Fibroblast of lung (primary cell): Measurements from ENCODE around the gene ARHGEF12. TPM values are rescaled to one million over a fixed set of nuclear protein-coding genes. Genes with fewer than 3 reads are reported as not detected.

Experiments
- DNase-seq, 2 donors: peaks; one replicate each; pipeline versions ENCODE4 v3.0.0 to v3.0.0-alpha.2; 2010; ENCODE audit warnings: low read depth in 2 of 2
- H2AFZ ChIP-seq: 2 replicates; pipeline ENCODE4 v1.5.1; 2012; ENCODE audit warnings: low read length, control low read depth, inconsistent platforms
- H3K27ac ChIP-seq: 2 replicates; pipeline ENCODE4 v1.5.1; 2011; ENCODE audit warnings: low read length, control low read depth; ENCODE audit not compliant: insufficient read depth
- H3K27me3 ChIP-seq: 2 replicates; pipeline ENCODE4 v1.5.1; 2011; ENCODE audit warnings: mild to moderate bottlenecking, low read length; ENCODE audit not compliant: control insufficient read depth, insufficient read depth
- H3K36me3 ChIP-seq: 2 replicates; pipeline ENCODE4 v1.5.1; 2011; ENCODE audit warnings: low read length; ENCODE audit not compliant: control insufficient read depth, insufficient read depth
- H3K4me1 ChIP-seq: 2 replicates; pipeline ENCODE4 v1.5.1; 2011; ENCODE audit warnings: low read length; ENCODE audit not compliant: control insufficient read depth, insufficient read depth; ENCODE audit errors: extremely low read depth
- H3K4me2 ChIP-seq: 2 replicates; pipeline ENCODE4 v1.5.1; 2011; ENCODE audit warnings: low read length, control low read depth; ENCODE audit not compliant: insufficient read depth; ENCODE audit errors: extremely low read depth
- H3K4me3 ChIP-seq, 4 experiments: fragments of 200-600 bp in 1 of 4; sonication (generic) in 1 of 4; replicated peaks in 1 of 4; 2 replicates each; pipeline ENCODE4 v1.5.1; 2011 to 2016; ENCODE audit warnings: low read length in 4 of 4, low read depth in 3 of 4, mild to moderate bottlenecking in 3 of 4, control low read depth in 2 of 4, inconsistent platforms in 1 of 4, mixed read lengths in 1 of 4; ENCODE audit not compliant: insufficient read depth in 1 of 4; ENCODE audit errors: control extremely low read depth in 1 of 4
- H3K79me2 ChIP-seq: 2 replicates; pipeline ENCODE4 v1.5.1; 2012; ENCODE audit warnings: mild to moderate bottlenecking, low read length, inconsistent platforms; ENCODE audit not compliant: control insufficient read depth, insufficient read depth
- H3K9ac ChIP-seq: 2 replicates; pipeline ENCODE4 v1.5.1; 2011; ENCODE audit warnings: mild to moderate bottlenecking, low read length, control low read depth; ENCODE audit not compliant: insufficient read depth
- H3K9me3 ChIP-seq: 2 replicates; pipeline ENCODE4 v1.5.1; 2012; ENCODE audit warnings: low read depth, low read length; ENCODE audit not compliant: control insufficient read depth, insufficient read depth
- H4K20me1 ChIP-seq: 2 replicates; pipeline ENCODE4 v1.5.1; 2011; ENCODE audit warnings: low read length; ENCODE audit not compliant: control insufficient read depth, insufficient read depth; ENCODE audit errors: extremely low read depth
- CTCF ChIP-seq, 2 donors: IDR thresholded peaks in 1 of 2; conservative IDR thresholded peaks in 1 of 2; 1 replicate in 1 of 2; 2 replicates in 1 of 2; pipeline ENCODE4 v1.5.1; 2011 to 2012; ENCODE audit warnings: low read length in 2 of 2, control low read depth in 1 of 2, inconsistent platforms in 1 of 2, low read depth in 1 of 2, mild to moderate bottlenecking in 1 of 2
- EZH2 ChIP-seq: IDR thresholded peaks from 2 replicates; pipeline ENCODE4 v1.5.1; 2012; ENCODE audit warnings: low read length, control low read depth, mild to moderate bottlenecking; ENCODE audit errors: missing control alignments
- polyA plus RNA-seq, 2 donors: library from polyadenylated mRNA; depleted of rRNA in 1 of 2; stranded (reverse) in 1 of 2; unstranded in 1 of 2; fragments of >200 nt; gene quantifications; 2 replicates each; pipeline ENCODE4 v1.2.1, GENCODE V29; 2011 to 2012; ENCODE audit warnings: missing spikeins in 1 of 2
- total RNA-seq: library from RNA; depleted of rRNA; stranded (reverse); fragments of >200 nt; gene quantifications from 2 replicates; pipeline ENCODE4 v1.2.1, GENCODE V29; 2014

ARHGEF12 gene
- total and polyA plus RNA-seq, 2 donors (not counting 1 experiment from before 2014, with no cell fraction given) = 63.1 to 141 TPM

GRCh38 chr11:120290956-120291355 is 45.3 kb upstream of the ARHGEF12 start:
- no peaks in the 10 kb centered on the region for H3K4me1 ChIP-seq
- H3K36me3 ChIP-seq = no peaks in the 10 kb centered on the region
- H3K4me2 ChIP-seq = no peak overlapping the region
- H3K9ac ChIP-seq = no peak overlapping the region
- H3K27ac ChIP-seq = no peak overlapping the region
- no peaks in the 10 kb centered on the region for H4K20me1 ChIP-seq
- no peak for DNase-seq
- no peak overlapping the region for H3K4me3 ChIP-seq
- H3K27me3 ChIP-seq = peaks cover 33% of the 10 kb centered on the region
- no peaks in the 10 kb centered on the region for H3K79me2 ChIP-seq
- TF ChIP-seq CTCF (conservative IDR thresholded peaks at IDR 0.05 in 1 of 2, IDR thresholded peaks at IDR 0.05 in 1 of 2; ENCODE audit: low read depth in 1 of 2, low read length in 2 of 2) = no peak
- no peak for TF ChIP-seq EZH2
- no peaks in the 10 kb centered on the region for H3K9me3 ChIP-seq
- H2AFZ ChIP-seq = no peak overlapping the region

GRCh38 chr11:120293038-120293800 is 43.0 kb upstream of the ARHGEF12 start:
- peaks cover 44% of the 10 kb centered on the region for H3K27me3 ChIP-seq
- no peaks in the 10 kb centered on the region for H3K36me3 ChIP-seq
- no peak for DNase-seq
- no peak overlapping the region for H3K4me2 ChIP-seq
- no peak overlapping the region for H3K4me3 ChIP-seq
- H3K9ac ChIP-seq = no peak overlapping the region
- TF ChIP-seq EZH2 (no peak), CTCF (conservative IDR thresholded peaks at IDR 0.05 in 1 of 2, IDR thresholded peaks at IDR 0.05 in 1 of 2; ENCODE audit: low read depth in 1 of 2, low read length in 2 of 2) (no peak)
- no peaks in the 10 kb centered on the region for H3K9me3 ChIP-seq
- no peaks in the 10 kb centered on the region for H3K79me2 ChIP-seq
- H3K4me1 ChIP-seq = no peaks in the 10 kb centered on the region
- no peaks in the 10 kb centered on the region for H4K20me1 ChIP-seq
- no peak overlapping the region for H3K27ac ChIP-seq
- H2AFZ ChIP-seq = no peak overlapping the region

- Histone ChIP-seq H3K4me3 (no peak overlapping the region), H3K9me3 (no peaks in the 10 kb centered on the region), H2AFZ (no peak overlapping the region), H3K9ac (no peak overlapping the region), H3K27me3 (peaks cover 41% of the 10 kb centered on the region), H3K4me2 (no peak overlapping the region), H3K4me1 (no peaks in the 10 kb centered on the region), H3K36me3 (no peaks in the 10 kb centered on the region), H3K27ac (no peak overlapping the region), H4K20me1 (no peaks in the 10 kb centered on the region), H3K79me2 (no peaks in the 10 kb centered on the region)
- no peak for DNase-seq
- no peak for TF ChIP-seq EZH2
- TF ChIP-seq CTCF (conservative IDR thresholded peaks at IDR 0.05 in 1 of 2, IDR thresholded peaks at IDR 0.05 in 1 of 2; ENCODE audit: low read depth in 1 of 2, low read length in 2 of 2) = no peak
Observed at GRCh38 chr11:120294096-120294495, 42.1 kb upstream of the ARHGEF12 start.
